ENCODE results near the gene ENTPD7.

The ENTPD7 gene

GRCh38 chr10:99689461-99689860 lies 30.2 kb downstream of the ENTPD7 start:
- H3K9me3 ChIP-seq (ENCODE audit: control insufficient read depth, insufficient read depth, low read length) = no peaks in the 10 kb centered on the region
- H3K9ac ChIP-seq (ENCODE audit: low read depth, low read length) = no peak overlapping the region
- H3K36me3 ChIP-seq (ENCODE audit: insufficient read depth, low read length) = no peaks in the 10 kb centered on the region
- no peaks in the 10 kb centered on the region for H3K4me1 ChIP-seq (ENCODE audit: insufficient read depth, low read length)

- Histone ChIP-seq H3K9me3 (ENCODE audit: control insufficient read depth, insufficient read depth, low read length) (no peaks in the 10 kb centered on the region), H3K4me1 (ENCODE audit: insufficient read depth, low read length) (no peaks in the 10 kb centered on the region), H3K36me3 (ENCODE audit: insufficient read depth, low read length) (peaks cover 13% of the 10 kb centered on the region), H3K9ac (ENCODE audit: low read depth, low read length) (no peak overlapping the region)
Measured at GRCh38 chr10:99693933-99694583, 34.7 kb downstream of the ENTPD7 start.

GRCh38 chr10:99695761-99696160 lies 36.5 kb downstream of the ENTPD7 start:
- Histone ChIP-seq H3K9me3 (ENCODE audit: control insufficient read depth, insufficient read depth, low read length) (no peaks in the 10 kb centered on the region), H3K36me3 (ENCODE audit: insufficient read depth, low read length) (peaks cover 17% of the 10 kb centered on the region), H3K9ac (ENCODE audit: low read depth, low read length) (no peak overlapping the region), H3K4me1 (ENCODE audit: insufficient read depth, low read length) (no peaks in the 10 kb centered on the region)

GRCh38 chr10:99698504-99699080 lies 39.3 kb downstream of the ENTPD7 start:
- Histone ChIP-seq H3K4me1 (ENCODE audit: insufficient read depth, low read length) (no peaks in the 10 kb centered on the region), H3K9ac (ENCODE audit: low read depth, low read length) (no peak overlapping the region), H3K36me3 (ENCODE audit: insufficient read depth, low read length) (peaks cover 21% of the 10 kb centered on the region), H3K9me3 (ENCODE audit: control insufficient read depth, insufficient read depth, low read length) (no peaks in the 10 kb centered on the region)

GRCh38 chr10:99700649-99701048 lies 41.3 kb downstream of the ENTPD7 start:
- no peak overlapping the region for H3K9ac ChIP-seq (ENCODE audit: low read depth, low read length)
- peaks cover 29% of the 10 kb centered on the region for H3K36me3 ChIP-seq (ENCODE audit: insufficient read depth, low read length)
- H3K4me1 ChIP-seq (ENCODE audit: insufficient read depth, low read length) = no peaks in the 10 kb centered on the region
- no peaks in the 10 kb centered on the region for H3K9me3 ChIP-seq (ENCODE audit: control insufficient read depth, insufficient read depth, low read length)

- Histone ChIP-seq H3K9ac (ENCODE audit: low read depth, low read length) (no peak overlapping the region), H3K9me3 (ENCODE audit: control insufficient read depth, insufficient read depth, low read length) (no peaks in the 10 kb centered on the region), H3K4me1 (ENCODE audit: insufficient read depth, low read length) (0 out of 2 replicates have a peak, but pooled peaks cover 5% of the 10 kb centered on the region), H3K36me3 (ENCODE audit: insufficient read depth, low read length) (peaks cover 14% of the 10 kb centered on the region)
Measured at GRCh38 chr10:99708428-99709012, 49.2 kb downstream of the ENTPD7 start.

GRCh38 chr10:99709480-99710229 lies 50.3 kb downstream of the ENTPD7 start:
- no peak overlapping the region for H3K9ac ChIP-seq (ENCODE audit: low read depth, low read length)
- 0 out of 2 replicates have a peak, but pooled peaks cover 5% of the 10 kb centered on the region for H3K4me1 ChIP-seq (ENCODE audit: insufficient read depth, low read length)
- peaks cover 16% of the 10 kb centered on the region for H3K36me3 ChIP-seq (ENCODE audit: insufficient read depth, low read length)
- H3K9me3 ChIP-seq (ENCODE audit: control insufficient read depth, insufficient read depth, low read length) = no peaks in the 10 kb centered on the region

GRCh38 chr10:99711129-99711719 lies 51.9 kb downstream of the ENTPD7 start:
- H3K36me3 ChIP-seq (ENCODE audit: insufficient read depth, low read length) = peaks cover 12% of the 10 kb centered on the region
- no peaks in the 10 kb centered on the region for H3K9me3 ChIP-seq (ENCODE audit: control insufficient read depth, insufficient read depth, low read length)
- H3K9ac ChIP-seq (ENCODE audit: low read depth, low read length) = no peak overlapping the region
- H3K4me1 ChIP-seq (ENCODE audit: insufficient read depth, low read length) = 0 out of 2 replicates have a peak, but pooled peaks cover 5% of the 10 kb centered on the region

- H3K4me1 ChIP-seq (ENCODE audit: insufficient read depth, low read length) = 0 out of 2 replicates have a peak, but pooled peaks cover 4% of the 10 kb centered on the region
- no peaks in the 10 kb centered on the region for H3K9me3 ChIP-seq (ENCODE audit: control insufficient read depth, insufficient read depth, low read length)
- H3K9ac ChIP-seq (ENCODE audit: low read depth, low read length) = no peak overlapping the region
- peaks cover 25% of the 10 kb centered on the region for H3K36me3 ChIP-seq (ENCODE audit: insufficient read depth, low read length)
Measured at GRCh38 chr10:99714446-99714845, 55.1 kb downstream of the ENTPD7 start.

- Histone ChIP-seq H3K9ac (ENCODE audit: low read depth, low read length) (no peak overlapping the region), H3K4me1 (ENCODE audit: insufficient read depth, low read length) (no peaks in the 10 kb centered on the region), H3K9me3 (ENCODE audit: control insufficient read depth, insufficient read depth, low read length) (no peaks in the 10 kb centered on the region), H3K36me3 (ENCODE audit: insufficient read depth, low read length) (peaks cover 29% of the 10 kb centered on the region)
Measured at GRCh38 chr10:99720387-99720786, 61.1 kb downstream of the ENTPD7 start.

GRCh38 chr10:99730026-99730425 lies 70.7 kb downstream of the ENTPD7 start:
- H3K9me3 ChIP-seq (ENCODE audit: control insufficient read depth, insufficient read depth, low read length) = no peaks in the 10 kb centered on the region
- no peak overlapping the region for H3K9ac ChIP-seq (ENCODE audit: low read depth, low read length)
- no peaks in the 10 kb centered on the region for H3K4me1 ChIP-seq (ENCODE audit: insufficient read depth, low read length)
- 0 out of 2 replicates have a peak, but pooled peaks cover 8% of the 10 kb centered on the region for H3K36me3 ChIP-seq (ENCODE audit: insufficient read depth, low read length)

- Histone ChIP-seq H3K36me3 (ENCODE audit: insufficient read depth, low read length) (peaks cover 9% of the 10 kb centered on the region; the same call in 1 of the 2 replicates), H3K4me1 (ENCODE audit: insufficient read depth, low read length) (no peaks in the 10 kb centered on the region), H3K9me3 (ENCODE audit: control insufficient read depth, insufficient read depth, low read length) (no peaks in the 10 kb centered on the region), H3K9ac (ENCODE audit: low read depth, low read length) (peak overlapping the region; percentile 96)
Measured at GRCh38 chr10:99731306-99732032, 72.2 kb downstream of the ENTPD7 start.

GRCh38 chr10:99732033-99732842 lies 72.9 kb downstream of the ENTPD7 start, which contains the start of the genes COX15 and CUTC:
TSS of gene COX15 (minus strand) at chr10:99732127. CDS start at chr10:99732049, 78 bp downstream.
TSS of gene CUTC (plus strand) at chr10:99732234. CDS start at chr10:99732349, 115 bp downstream.
- Histone ChIP-seq H3K4me1 (ENCODE audit: insufficient read depth, low read length) (no peaks in the 10 kb centered on the region), H3K36me3 (ENCODE audit: insufficient read depth, low read length) (peaks cover 7% of the 10 kb centered on the region; the same call in 1 of the 2 replicates), H3K9me3 (ENCODE audit: control insufficient read depth, insufficient read depth, low read length) (no peaks in the 10 kb centered on the region)

More at GRCh38 chr10:99732033-99732842, 72.9 kb downstream of the ENTPD7 start, which contains the start of the genes COX15 and CUTC:
- peak within 1 kb of the TSS; percentile 96 for H3K9ac ChIP-seq (ENCODE audit: low read depth, low read length)
